Rectal smooth muscle tissue (tissue), 1 donor: ENCODE data around the gene ZNF618.

Source experiments
- H3K27ac ChIP-seq: one replicate; pipeline ENCODE4 v1.7.0; 2013; ENCODE audit warnings: low read depth, low read length, inconsistent platforms
- H3K27me3 ChIP-seq: one replicate; pipeline ENCODE4 v1.7.0; 2013; ENCODE audit warnings: low read length; ENCODE audit not compliant: control insufficient read depth, insufficient read depth
- H3K36me3 ChIP-seq: one replicate; pipeline ENCODE4 v1.7.0; 2013; ENCODE audit warnings: low read length; ENCODE audit not compliant: control insufficient read depth, insufficient read depth
- H3K4me1 ChIP-seq: one replicate; pipeline ENCODE4 v1.7.0; 2013; ENCODE audit warnings: low read length; ENCODE audit not compliant: control insufficient read depth, insufficient read depth
- H3K4me3 ChIP-seq: one replicate; pipeline ENCODE4 v1.7.0; 2013; ENCODE audit warnings: low read length
- H3K9ac ChIP-seq: one replicate; pipeline ENCODE4 v1.7.0; 2013; ENCODE audit warnings: low read length

The ZNF618 gene

GRCh38 chr9:113958556-113958955 is 82.4 kb downstream of the ZNF618 start:
- H3K4me3 ChIP-seq: no peak overlapping the region
- no peak overlapping the region for H3K9ac ChIP-seq
- H3K27me3 ChIP-seq: no peaks in the 10 kb centered on the region
- H3K4me1 ChIP-seq: no peaks in the 10 kb centered on the region
- no peaks in the 10 kb centered on the region for H3K36me3 ChIP-seq
- no peak overlapping the region for H3K27ac ChIP-seq

- H3K27ac ChIP-seq: no peak overlapping the region
- no peaks in the 10 kb centered on the region for H3K27me3 ChIP-seq
- no peak overlapping the region for H3K4me3 ChIP-seq
- no peak overlapping the region for H3K9ac ChIP-seq
- no peaks in the 10 kb centered on the region for H3K36me3 ChIP-seq
- no peaks in the 10 kb centered on the region for H3K4me1 ChIP-seq
Observed at GRCh38 chr9:113960768-113961167, 84.7 kb downstream of the ZNF618 start.

- no peaks in the 10 kb centered on the region for H3K27me3 ChIP-seq
- H3K9ac ChIP-seq: no peak overlapping the region
- H3K4me3 ChIP-seq: no peak overlapping the region
- H3K4me1 ChIP-seq: no peaks in the 10 kb centered on the region
- no peaks in the 10 kb centered on the region for H3K36me3 ChIP-seq
- H3K27ac ChIP-seq: no peak overlapping the region
Observed at GRCh38 chr9:113962396-113962795, 86.3 kb downstream of the ZNF618 start.

GRCh38 chr9:113963017-113963620 is 87.0 kb downstream of the ZNF618 start:
- Histone ChIP-seq H3K27me3 (no peaks in the 10 kb centered on the region), H3K36me3 (no peaks in the 10 kb centered on the region), H3K4me3 (no peak overlapping the region), H3K9ac (no peak overlapping the region), H3K4me1 (no peaks in the 10 kb centered on the region), H3K27ac (no peak overlapping the region)

GRCh38 chr9:113963696-113964494 is 87.8 kb downstream of the ZNF618 start:
- Histone ChIP-seq H3K27me3 (no peaks in the 10 kb centered on the region), H3K9ac (no peak overlapping the region), H3K27ac (no peak overlapping the region), H3K36me3 (no peaks in the 10 kb centered on the region), H3K4me1 (no peaks in the 10 kb centered on the region), H3K4me3 (no peak overlapping the region)

- H3K9ac ChIP-seq: no peak overlapping the region
- H3K4me1 ChIP-seq: no peaks in the 10 kb centered on the region
- H3K27me3 ChIP-seq: no peaks in the 10 kb centered on the region
- H3K4me3 ChIP-seq: no peak overlapping the region
- no peak overlapping the region for H3K27ac ChIP-seq
- no peaks in the 10 kb centered on the region for H3K36me3 ChIP-seq
Observed at GRCh38 chr9:113964495-113965170, 88.5 kb downstream of the ZNF618 start.

GRCh38 chr9:113966394-113966793 is 90.3 kb downstream of the ZNF618 start:
- H3K9ac ChIP-seq: no peak overlapping the region
- no peak overlapping the region for H3K4me3 ChIP-seq
- H3K27ac ChIP-seq: no peak overlapping the region
- no peaks in the 10 kb centered on the region for H3K36me3 ChIP-seq
- H3K27me3 ChIP-seq: no peaks in the 10 kb centered on the region
- no peaks in the 10 kb centered on the region for H3K4me1 ChIP-seq

GRCh38 chr9:113967380-113967779 is 91.3 kb downstream of the ZNF618 start:
- no peaks in the 10 kb centered on the region for H3K27me3 ChIP-seq
- no peak overlapping the region for H3K9ac ChIP-seq
- no peaks in the 10 kb centered on the region for H3K4me1 ChIP-seq
- no peak overlapping the region for H3K4me3 ChIP-seq
- no peak overlapping the region for H3K27ac ChIP-seq
- no peaks in the 10 kb centered on the region for H3K36me3 ChIP-seq

GRCh38 chr9:113969343-113969742 is 93.2 kb downstream of the ZNF618 start:
- Histone ChIP-seq H3K27me3 (no peaks in the 10 kb centered on the region), H3K27ac (no peak overlapping the region), H3K4me1 (no peaks in the 10 kb centered on the region), H3K9ac (no peak overlapping the region), H3K36me3 (no peaks in the 10 kb centered on the region), H3K4me3 (no peak overlapping the region)

GRCh38 chr9:113973226-113973625 is 97.1 kb downstream of the ZNF618 start:
- H3K36me3 ChIP-seq: no peaks in the 10 kb centered on the region
- no peaks in the 10 kb centered on the region for H3K4me1 ChIP-seq
- no peak overlapping the region for H3K4me3 ChIP-seq
- no peak overlapping the region for H3K9ac ChIP-seq
- no peaks in the 10 kb centered on the region for H3K27me3 ChIP-seq
- no peak overlapping the region for H3K27ac ChIP-seq

GRCh38 chr9:113973963-113974413 is 97.9 kb downstream of the ZNF618 start:
- no peaks in the 10 kb centered on the region for H3K4me1 ChIP-seq
- no peaks in the 10 kb centered on the region for H3K27me3 ChIP-seq
- no peak overlapping the region for H3K9ac ChIP-seq
- no peaks in the 10 kb centered on the region for H3K36me3 ChIP-seq
- H3K4me3 ChIP-seq: no peak overlapping the region
- no peak overlapping the region for H3K27ac ChIP-seq

GRCh38 chr9:113976915-113977314 is 100.8 kb downstream of the ZNF618 start:
- no peaks in the 10 kb centered on the region for H3K27me3 ChIP-seq
- no peak overlapping the region for H3K9ac ChIP-seq
- no peak overlapping the region for H3K4me3 ChIP-seq
- H3K4me1 ChIP-seq: no peaks in the 10 kb centered on the region
- H3K36me3 ChIP-seq: peaks cover 5% of the 10 kb centered on the region
- H3K27ac ChIP-seq: no peak overlapping the region
